A549 (cell line): ENCODE results near the gene CFAP119. TPM values are rescaled to one million over a fixed set of nuclear protein-coding genes. Genes with fewer than 3 reads are reported as not detected.

Source experiments
- ATAC-seq, 2 experiments: fragments of 200-7000 bp in 1 of 2; fragments of >200 bp in 1 of 2; cut with Nextera tagmentation in 1 of 2; cut with Tn5 transposase in 1 of 2; 3 replicates each; pipeline versions ENCODE4 v1.8.0 to v1.9.1; 2018 to 2020; ENCODE audit warnings: mild to moderate bottlenecking in 1 of 2, moderate library complexity in 1 of 2
- CTCF ChIA-PET: fragments of 300-600 bp; sonication (Branson Sonifier 250); formaldehyde crosslinking; extraction: SDS; loops from one replicate; lab custom pipeline; 2021; ENCODE audit warnings: antibody characterized with exemption, inconsistent platforms; lab: Yijun Ruan, JAX
- POLR2A ChIA-PET: fragments of 350-600 bp; formaldehyde crosslinking; extraction: SDS; loops from one replicate; lab custom pipeline; 2021; ENCODE audit warnings: antibody characterized with exemption, inconsistent platforms; lab: Yijun Ruan, JAX
- DNase-seq, 2 experiments: peaks; one replicate each; pipeline versions ENCODE4 v3.0.0 to v3.0.0-alpha.2; 2011 to 2016; ENCODE audit warnings: low read depth in 1 of 2, low spot score in 1 of 2
- FAIRE-seq: peaks from 2 replicates; lab custom pipeline; 2011; peaks lifted over from hg19 to GRCh38; lab: Jason Lieb, UNC
- H3K27ac ChIP-seq, 2 experiments: fragments of >200 bp; sonication (Bioruptor Twin); formaldehyde crosslinking; 3 replicates each; pipeline ENCODE4 v1.5.1; 2016 to 2017
- H3K4me1 ChIP-seq: fragments of >200 bp; sonication (Bioruptor Twin); formaldehyde crosslinking; 3 replicates; pipeline ENCODE4 v1.6.1; 2016
- H3K4me2 ChIP-seq: fragments of >200 bp; sonication (Bioruptor Twin); formaldehyde crosslinking; 3 replicates; pipeline ENCODE4 v1.6.1; 2016
- H3K4me3 ChIP-seq: fragments of >200 bp; sonication (Bioruptor Twin); formaldehyde crosslinking; 3 replicates; pipeline ENCODE4 v1.5.1; 2016
- H3K9me3 ChIP-seq: fragments of >200 bp; sonication (Bioruptor Twin); formaldehyde crosslinking; 3 replicates; pipeline ENCODE4 v1.6.1; 2016
- BHLHE40 ChIP-seq: IDR thresholded peaks from 2 replicates; pipeline ENCODE4 v1.6.1; 2012; ENCODE audit warnings: low read depth, low read length, inconsistent platforms
- CBX2 ChIP-seq: fragments of 200-600 bp; sonication (generic); IDR thresholded peaks from 2 replicates; pipeline ENCODE4 v1.6.1; 2016; ENCODE audit warnings: low read depth, mild to moderate bottlenecking, borderline replicate concordance
- CBX8 ChIP-seq: fragments of 200-600 bp; sonication (generic); IDR thresholded peaks from 2 replicates; pipeline ENCODE4 v1.6.1; 2016
- CHD2 ChIP-seq: fragments of 150-350 bp; IDR thresholded peaks from 2 replicates; pipeline ENCODE4 v1.6.1; 2014; ENCODE audit warnings: low read length; ENCODE audit not compliant: partially characterized antibody
- CHD4 ChIP-seq: fragments of 200-600 bp; sonication (generic); IDR thresholded peaks from 2 replicates; pipeline ENCODE4 v1.6.1; 2016; ENCODE audit warnings: antibody characterized with exemption, mild to moderate bottlenecking, borderline replicate concordance
- FOSL2 ChIP-seq, 2 experiments: fragments of 450-650 bp in 1 of 2; fragments of >200 bp in 1 of 2; sonication (Bioruptor Twin) in 1 of 2; formaldehyde crosslinking; IDR thresholded peaks; 2 replicates each; pipeline versions ENCODE4 v1.5.0 to v1.6.1; 2016 to 2020; ENCODE audit warnings: mild to moderate bottlenecking in 1 of 2, moderate library complexity in 1 of 2
- HOXB13 ChIP-seq: fragments of 250-450 bp; sonication (Bioruptor Pico); IDR thresholded peaks from 2 replicates; pipeline ENCODE4 v1.5.0; 2020; ENCODE audit warnings: low read depth, mild to moderate bottlenecking, moderate library complexity
- JUNB ChIP-seq: fragments of >200 bp; sonication (Bioruptor Twin); formaldehyde crosslinking; IDR thresholded peaks from 2 replicates; pipeline ENCODE4 v1.6.1; 2016
- MYC ChIP-seq: IDR thresholded peaks from 2 replicates; pipeline ENCODE4 v1.6.1; 2012; ENCODE audit warnings: mild to moderate bottlenecking, inconsistent platforms, low read length, improper control_type of control experiment, borderline replicate concordance
- PHF8 ChIP-seq: fragments of 200-600 bp; sonication (generic); IDR thresholded peaks from 2 replicates; pipeline ENCODE4 v1.6.1; 2016; ENCODE audit warnings: low read depth, mild to moderate bottlenecking, antibody characterized with exemption, moderate library complexity, borderline replicate concordance
- POLR2AphosphoS2 ChIP-seq: conservative IDR thresholded peaks from 2 replicates; pipeline ENCODE4 v1.6.1; 2012; ENCODE audit warnings: low read length, improper control_type of control experiment, inconsistent platforms
- SMC3 ChIP-seq: fragments of >200 bp; sonication (Bioruptor Twin); formaldehyde crosslinking; IDR thresholded peaks from 3 replicates; pipeline ENCODE4 v1.6.1; 2018; ENCODE audit warnings: inconsistent platforms
- ZC3H11A ChIP-seq: fragments of 450-650 bp; IDR thresholded peaks from 2 replicates; pipeline ENCODE4 v1.6.1; 2014; ENCODE audit warnings: antibody characterized with exemption, mild to moderate bottlenecking
- ZFP36 ChIP-seq: fragments of 450-650 bp; IDR thresholded peaks from 2 replicates; pipeline ENCODE4 v1.6.1; 2014; ENCODE audit warnings: borderline replicate concordance; ENCODE audit not compliant: partially characterized antibody
- ZNF302 ChIP-seq: fragments of 250-450 bp; sonication (Bioruptor Pico); IDR thresholded peaks from 2 replicates; pipeline ENCODE4 v1.9.0; 2021; ENCODE audit warnings: inconsistent platforms, mild to moderate bottlenecking, moderate library complexity
- WGBS: methylation state at CpG from one replicate; pipeline ENCODE4 v1.1.6; 2017; ENCODE audit errors: missing lambda C conversion rate; 5-methylcytosine and 5-hydroxymethylcytosine counted together
- polyA plus RNA-seq, 4 experiments: library from polyadenylated mRNA; depleted of rRNA in 3 of 4; stranded (reverse); fragments of >200 nt; fragmentation: RNase III in 1 of 4; extraction: RNeasy Plus Mini Kit Qiagen cat#74134 plus additional on column Dnase treatment in 1 of 4; gene quantifications; 2 replicates in 3 of 4; 3 replicates in 1 of 4; pipeline ENCODE4 v1.2.3, GENCODE V29; 2011 to 2017
- TF ChIP-seq, protein P1 (sequence below): fragments of >200 bp; sonication (Bioruptor Twin); formaldehyde crosslinking; IDR thresholded peaks from 3 replicates; pipeline ENCODE4 v1.6.1; 2016
- TF ChIP-seq, protein P2 (sequence below): fragments of 150-350 bp; IDR thresholded peaks from 2 replicates; pipeline ENCODE4 v1.6.1; 2014; ENCODE audit warnings: low read depth, mild to moderate bottlenecking, low read length
- TF ChIP-seq, protein P3 (sequence below): fragments of 250-450 bp; sonication (Bioruptor Pico); IDR thresholded peaks from 2 replicates; pipeline ENCODE4 v1.5.0; 2021; ENCODE audit warnings: mild to moderate bottlenecking, moderate library complexity, borderline replicate concordance
- TF ChIP-seq, protein P4 (sequence below): IDR thresholded peaks from 2 replicates; pipeline ENCODE4 v1.6.1; 2012
- TF ChIP-seq, protein P5 (sequence below): fragments of 200-600 bp; sonication (generic); IDR thresholded peaks from 2 replicates; pipeline ENCODE4 v1.6.1; 2016; ENCODE audit warnings: antibody characterized with exemption, mild to moderate bottlenecking, moderate library complexity

The CFAP119 gene
- polyA plus RNA-seq, 2 of the 4 experiments (the other 2 are of a cell fraction), result 4.5 to 9.5 TPM

DNA sequence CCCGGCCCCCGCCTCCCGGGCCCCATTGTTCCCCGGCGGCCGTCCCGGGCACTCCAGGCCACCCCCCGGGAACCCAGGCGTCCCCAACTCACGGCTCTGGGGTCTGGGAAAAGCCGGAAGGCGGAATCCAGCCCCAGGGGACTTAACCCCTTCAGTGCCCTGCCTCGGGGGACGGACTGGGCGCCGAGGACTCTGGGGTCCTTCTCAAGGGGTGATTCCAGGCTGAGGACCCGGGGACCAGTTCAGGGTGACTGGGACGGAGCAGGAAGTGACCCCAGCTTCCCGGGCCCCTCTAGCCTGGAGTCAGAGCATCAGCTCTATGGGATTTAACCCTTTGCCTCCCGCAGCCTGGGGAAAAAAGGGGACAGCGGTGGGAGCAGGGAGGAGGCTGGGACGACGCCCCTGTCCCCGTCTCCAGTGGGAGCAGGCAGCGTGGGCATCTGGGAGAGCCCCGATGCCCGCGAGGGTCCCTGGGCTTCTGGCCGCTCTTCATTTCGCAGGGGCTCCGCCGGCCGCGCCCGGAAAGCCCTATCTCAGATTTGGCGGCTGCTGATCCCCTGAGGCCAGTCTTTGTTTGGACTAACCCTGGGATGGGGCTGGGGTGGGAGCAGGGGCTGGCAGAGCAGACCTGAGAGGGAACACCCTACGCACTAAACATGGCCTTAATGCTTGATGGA is 25.2 kb upstream of the CFAP119 start, which contains the start of gene ZNF629 (continued):
- TF ChIP-seq, protein P1, sequence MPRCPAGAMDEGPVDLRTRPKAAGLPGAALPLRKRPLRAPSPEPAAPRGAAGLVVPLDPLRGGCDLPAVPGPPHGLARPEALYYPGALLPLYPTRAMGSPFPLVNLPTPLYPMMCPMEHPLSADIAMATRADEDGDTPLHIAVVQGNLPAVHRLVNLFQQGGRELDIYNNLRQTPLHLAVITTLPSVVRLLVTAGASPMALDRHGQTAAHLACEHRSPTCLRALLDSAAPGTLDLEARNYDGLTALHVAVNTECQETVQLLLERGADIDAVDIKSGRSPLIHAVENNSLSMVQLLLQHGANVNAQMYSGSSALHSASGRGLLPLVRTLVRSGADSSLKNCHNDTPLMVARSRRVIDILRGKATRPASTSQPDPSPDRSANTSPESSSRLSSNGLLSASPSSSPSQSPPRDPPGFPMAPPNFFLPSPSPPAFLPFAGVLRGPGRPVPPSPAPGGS, result no peak
- TF ChIP-seq JUNB (no peak), CBX8 (no peak), PHF8 (peak; percentile 41; the same call in 1 of the 2 replicates), SMC3 (0 out of 3 replicates have a peak, but pooled peaks have one; percentile 8), ZFP36 (no peak), ZC3H11A (no peak), ZNF302 (CRISPR knock-in tag) (no peak), FOSL2 (IDR thresholded peaks at IDR 0.05) (no peak), FOSL2 (CRISPR knock-in tag; IDR thresholded peaks at IDR 0.05) (no peak; the same call in 1 of the 2 replicates), MYC (no peak), POLR2AphosphoS2 (no peak), CHD4 (no peak), CHD2 (no peak), CBX2 (no peak)
- TF ChIP-seq, protein P2, sequence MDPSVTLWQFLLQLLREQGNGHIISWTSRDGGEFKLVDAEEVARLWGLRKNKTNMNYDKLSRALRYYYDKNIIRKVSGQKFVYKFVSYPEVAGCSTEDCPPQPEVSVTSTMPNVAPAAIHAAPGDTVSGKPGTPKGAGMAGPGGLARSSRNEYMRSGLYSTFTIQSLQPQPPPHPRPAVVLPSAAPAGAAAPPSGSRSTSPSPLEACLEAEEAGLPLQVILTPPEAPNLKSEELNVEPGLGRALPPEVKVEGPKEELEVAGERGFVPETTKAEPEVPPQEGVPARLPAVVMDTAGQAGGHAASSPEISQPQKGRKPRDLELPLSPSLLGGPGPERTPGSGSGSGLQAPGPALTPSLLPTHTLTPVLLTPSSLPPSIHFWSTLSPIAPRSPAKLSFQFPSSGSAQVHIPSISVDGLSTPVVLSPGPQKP, result no peak
- TF ChIP-seq, protein P3, sequence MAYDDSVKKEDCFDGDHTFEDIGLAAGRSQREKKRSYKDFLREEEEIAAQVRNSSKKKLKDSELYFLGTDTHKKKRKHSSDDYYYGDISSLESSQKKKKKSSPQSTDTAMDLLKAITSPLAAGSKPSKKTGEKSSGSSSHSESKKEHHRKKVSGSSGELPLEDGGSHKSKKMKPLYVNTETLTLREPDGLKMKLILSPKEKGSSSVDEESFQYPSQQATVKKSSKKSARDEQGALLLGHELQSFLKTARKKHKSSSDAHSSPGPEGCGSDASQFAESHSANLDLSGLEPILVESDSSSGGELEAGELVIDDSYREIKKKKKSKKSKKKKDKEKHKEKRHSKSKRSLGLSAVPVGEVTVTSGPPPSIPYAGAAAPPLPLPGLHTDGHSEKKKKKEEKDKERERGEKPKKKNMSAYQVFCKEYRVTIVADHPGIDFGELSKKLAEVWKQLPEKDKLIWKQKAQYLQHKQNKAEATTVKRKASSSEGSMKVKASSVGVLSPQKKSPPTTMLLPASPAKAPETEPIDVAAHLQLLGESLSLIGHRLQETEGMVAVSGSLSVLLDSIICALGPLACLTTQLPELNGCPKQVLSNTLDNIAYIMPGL, result peak; percentile 60; the same call in 1 of the 2 replicates
- TF ChIP-seq, all 56 proteins: peak for 9

DNA sequence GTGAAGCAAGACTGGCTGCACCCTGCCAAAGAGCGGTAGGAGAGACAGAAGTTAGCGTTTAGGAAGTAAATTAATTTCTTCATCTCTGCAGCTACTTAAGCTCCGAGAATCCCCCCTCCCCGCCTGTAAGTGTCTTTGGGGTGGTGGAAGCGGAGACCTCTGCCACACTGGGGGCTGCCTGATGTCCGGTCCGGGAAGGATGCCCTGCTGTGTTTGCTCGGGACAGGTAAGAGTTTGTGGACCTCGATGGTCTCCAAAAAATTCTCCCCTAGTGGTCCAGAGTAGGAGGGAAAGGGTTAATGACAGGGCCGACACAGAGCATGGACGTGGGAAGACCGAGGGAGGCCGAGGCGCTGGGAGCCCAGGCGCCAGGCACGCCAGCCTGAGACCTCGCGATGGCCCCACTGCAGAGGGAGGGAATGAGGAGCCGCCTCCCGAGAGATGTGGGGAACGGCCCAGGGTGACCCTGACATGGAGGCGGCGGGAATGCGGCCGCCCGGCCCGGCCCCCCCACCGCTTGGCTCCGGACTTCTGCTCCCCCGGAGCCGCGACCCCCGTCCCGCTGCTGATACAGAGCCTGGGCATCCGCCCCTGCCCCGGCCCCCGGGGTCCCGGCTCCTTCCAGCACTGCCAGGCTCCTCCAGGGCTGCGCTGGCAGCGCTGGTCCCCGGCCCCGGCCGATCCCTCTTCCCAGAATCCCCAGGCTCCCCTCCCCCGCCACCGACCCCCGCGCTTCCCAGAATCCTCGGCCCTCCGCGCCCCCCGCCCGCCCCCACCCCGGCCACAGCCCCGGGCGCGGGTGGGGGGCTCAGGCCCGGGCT is 24.5 kb upstream of the CFAP119 start:
- Histone ChIP-seq H3K4me1 (peaks cover 17% of the 10 kb centered on the region), H3K4me3 (peak overlapping the region; percentile 98), H3K27ac (peak overlapping the region; percentile 97 to 99), H3K9me3 (no peaks in the 10 kb centered on the region), H3K4me2 (peak overlapping the region; percentile 96)
- TF ChIP-seq, protein P4, sequence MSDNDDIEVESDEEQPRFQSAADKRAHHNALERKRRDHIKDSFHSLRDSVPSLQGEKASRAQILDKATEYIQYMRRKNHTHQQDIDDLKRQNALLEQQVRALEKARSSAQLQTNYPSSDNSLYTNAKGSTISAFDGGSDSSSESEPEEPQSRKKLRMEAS, result peak; percentile 48; the same call in 1 of the 2 replicates
- TF ChIP-seq CHD4 (no peak), HOXB13 (CRISPR knock-in tag) (no peak), BHLHE40 (no peak), CHD2 (peak; percentile 76)
- TF ChIP-seq, protein P5, sequence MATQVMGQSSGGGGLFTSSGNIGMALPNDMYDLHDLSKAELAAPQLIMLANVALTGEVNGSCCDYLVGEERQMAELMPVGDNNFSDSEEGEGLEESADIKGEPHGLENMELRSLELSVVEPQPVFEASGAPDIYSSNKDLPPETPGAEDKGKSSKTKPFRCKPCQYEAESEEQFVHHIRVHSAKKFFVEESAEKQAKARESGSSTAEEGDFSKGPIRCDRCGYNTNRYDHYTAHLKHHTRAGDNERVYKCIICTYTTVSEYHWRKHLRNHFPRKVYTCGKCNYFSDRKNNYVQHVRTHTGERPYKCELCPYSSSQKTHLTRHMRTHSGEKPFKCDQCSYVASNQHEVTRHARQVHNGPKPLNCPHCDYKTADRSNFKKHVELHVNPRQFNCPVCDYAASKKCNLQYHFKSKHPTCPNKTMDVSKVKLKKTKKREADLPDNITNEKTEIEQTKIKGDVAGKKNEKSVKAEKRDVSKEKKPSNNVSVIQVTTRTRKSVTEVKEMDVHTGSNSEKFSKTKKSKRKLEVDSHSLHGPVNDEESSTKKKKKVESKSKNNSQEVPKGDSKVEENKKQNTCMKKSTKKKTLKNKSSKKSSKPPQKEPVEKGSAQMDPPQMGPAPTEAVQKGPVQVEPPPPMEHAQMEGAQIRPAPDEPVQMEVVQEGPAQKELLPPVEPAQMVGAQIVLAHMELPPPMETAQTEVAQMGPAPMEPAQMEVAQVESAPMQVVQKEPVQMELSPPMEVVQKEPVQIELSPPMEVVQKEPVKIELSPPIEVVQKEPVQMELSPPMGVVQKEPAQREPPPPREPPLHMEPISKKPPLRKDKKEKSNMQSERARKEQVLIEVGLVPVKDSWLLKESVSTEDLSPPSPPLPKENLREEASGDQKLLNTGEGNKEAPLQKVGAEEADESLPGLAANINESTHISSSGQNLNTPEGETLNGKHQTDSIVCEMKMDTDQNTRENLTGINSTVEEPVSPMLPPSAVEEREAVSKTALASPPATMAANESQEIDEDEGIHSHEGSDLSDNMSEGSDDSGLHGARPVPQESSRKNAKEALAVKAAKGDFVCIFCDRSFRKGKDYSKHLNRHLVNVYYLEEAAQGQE, result peak; percentile 63
- FAIRE-seq (no peak), ATAC-seq (peak; percentile 86 to 87), DNase-seq (peak; percentile 61 to 68)
- CTCF ChIA-PET, result interaction anchor here (0.6 to 4.8 kb wide), 6 partner anchors 11 to 156 kb away, joined by 3 to 34 read pairs (median 5); no protein-coding TSS in a partner anchor
- POLR2A ChIA-PET, result interaction anchor here (0.6 to 1.6 kb wide), 6 partner anchors 11 to 88 kb away, joined by 3 to 66 read pairs (median 4); a partner anchor contains a TSS
- WGBS, result 20% methylated on average over 19 of the region's 57 CpGs
